CD14-positive monocyte (primary cell): ENCODE data around the gene RAMACL. TPM values are rescaled to one million over a fixed set of nuclear protein-coding genes. Genes with fewer than 3 reads are reported as not detected.
A peak's percentile ranks its signal among the peaks of the same experiment; 100 is the strongest.

Experiments
- DNase-seq, 3 donors: peaks; one replicate each; pipeline ENCODE4 v3.0.0-alpha.2; 2011 to 2022
- H2AFZ ChIP-seq: 2 replicates; pipeline ENCODE4 v1.6.0; 2012; ENCODE audit warnings: mild to moderate bottlenecking, low read depth, low read length, inconsistent platforms; ENCODE audit not compliant: insufficient read depth, poor library complexity, severe bottlenecking
- H3K27ac ChIP-seq, 2 donors: 1 replicate in 1 of 2; 2 replicates in 1 of 2; pipeline ENCODE4 v1.5.1; 2012 to 2013; ENCODE audit warnings: low read length in 2 of 2, control low read depth in 1 of 2, inconsistent platforms in 1 of 2, low read depth in 1 of 2, mild to moderate bottlenecking in 1 of 2
- H3K27me3 ChIP-seq, 2 donors: one replicate each; pipeline versions ENCODE4 v1.6.0 to v1.6.1; 2011 to 2013; ENCODE audit warnings: low read length in 2 of 2; ENCODE audit not compliant: control insufficient read depth in 2 of 2, insufficient read depth in 2 of 2
- H3K36me3 ChIP-seq, 2 donors: replicated peaks in 1 of 2; 1 replicate in 1 of 2; 2 replicates in 1 of 2; pipeline versions ENCODE4 v1.5.1 to v1.6.1; 2012 to 2013; ENCODE audit warnings: low read length in 2 of 2, control low read depth in 1 of 2, inconsistent platforms in 1 of 2, mild to moderate bottlenecking in 1 of 2; ENCODE audit not compliant: insufficient read depth in 2 of 2, control insufficient read depth in 1 of 2
- H3K4me1 ChIP-seq, 2 donors: 1 replicate in 1 of 2; 2 replicates in 1 of 2; pipeline versions ENCODE4 v1.5.1 to v1.6.1; 2012 to 2013; ENCODE audit warnings: low read length in 2 of 2, control low read depth in 1 of 2, inconsistent platforms in 1 of 2, mild to moderate bottlenecking in 1 of 2, moderate library complexity in 1 of 2; ENCODE audit not compliant: insufficient read depth in 2 of 2, control insufficient read depth in 1 of 2
- H3K4me2 ChIP-seq: replicated peaks from 2 replicates; pipeline ENCODE3; 2012; ENCODE audit warnings: low read length, moderate library complexity, mild to moderate bottlenecking; ENCODE audit not compliant: poor library complexity, severe bottlenecking; ENCODE audit errors: extremely low read depth
- H3K4me3 ChIP-seq, 3 experiments: fragments of 200-600 bp in 1 of 3; sonication (generic) in 1 of 3; replicated peaks in 1 of 3; 1 replicate in 2 of 3; 2 replicates in 1 of 3; pipeline ENCODE4 v1.5.1; 2011 to 2013; ENCODE audit warnings: low read length in 3 of 3, mild to moderate bottlenecking in 3 of 3, control low read depth in 2 of 3, low read depth in 2 of 3, inconsistent platforms in 1 of 3, moderate library complexity in 1 of 3
- H3K79me2 ChIP-seq: 2 replicates; pipeline ENCODE4 v1.6.0; 2012; ENCODE audit warnings: mild to moderate bottlenecking, control low read depth, inconsistent platforms, low read length, moderate library complexity; ENCODE audit not compliant: insufficient read depth
- H3K9ac ChIP-seq: 2 replicates; pipeline ENCODE4 v1.6.0; 2017; ENCODE audit warnings: low read length, mild to moderate bottlenecking; ENCODE audit not compliant: insufficient read depth, poor library complexity, severe bottlenecking
- H3K9me3 ChIP-seq, 2 donors: replicated peaks in 1 of 2; 1 replicate in 1 of 2; 2 replicates in 1 of 2; pipeline versions ENCODE4 v1.5.1 to v1.6.1; 2012 to 2013; ENCODE audit warnings: low read length in 2 of 2, control low read depth in 1 of 2; ENCODE audit not compliant: control insufficient read depth in 1 of 2, insufficient read depth in 1 of 2
- H4K20me1 ChIP-seq: 2 replicates; pipeline ENCODE4 v1.6.0; 2012; ENCODE audit warnings: mild to moderate bottlenecking, low read length, control low read depth, moderate library complexity; ENCODE audit not compliant: insufficient read depth
- H3K27ac Mint-ChIP-seq, 7 donors: one replicate each; pipeline ENCODE4 v1.8.0; 2020; ENCODE audit warnings: mild to moderate bottlenecking in 7 of 7, mixed read lengths in 7 of 7, moderate library complexity in 6 of 7, inconsistent platforms in 2 of 7
- H3K27me3 Mint-ChIP-seq, 3 donors: one replicate each; pipeline ENCODE4 v1.8.0; 2021 to 2022; ENCODE audit warnings: low read depth in 3 of 3, mild to moderate bottlenecking in 3 of 3, mixed read lengths in 3 of 3, moderate library complexity in 3 of 3, inconsistent platforms in 1 of 3
- H3K36me3 Mint-ChIP-seq, 2 donors: one replicate each; pipeline ENCODE4 v1.8.0; 2020; ENCODE audit warnings: mixed read lengths in 2 of 2, inconsistent platforms in 1 of 2, mild to moderate bottlenecking in 1 of 2
- H3K4me1 Mint-ChIP-seq: one replicate; pipeline ENCODE4 v1.8.0; 2020; ENCODE audit warnings: mild to moderate bottlenecking, mixed read lengths
- H3K4me3 Mint-ChIP-seq, 2 donors: one replicate each; pipeline ENCODE4 v1.8.0; 2020; ENCODE audit warnings: mild to moderate bottlenecking in 2 of 2, mixed read lengths in 2 of 2, moderate library complexity in 1 of 2
- H3K9me3 Mint-ChIP-seq, 7 donors: one replicate each; pipeline ENCODE4 v1.8.0; 2020 to 2022; ENCODE audit warnings: mixed read lengths in 7 of 7, mild to moderate bottlenecking in 6 of 7, moderate library complexity in 6 of 7, inconsistent platforms in 2 of 7
- CTCF ChIP-seq: fragments of 200-600 bp; IDR thresholded peaks from one replicate; pipeline ENCODE4 v1.8.0; 2022; ENCODE audit warnings: antibody characterized with exemption, mild to moderate bottlenecking
- WGBS: methylation state at CpG from one replicate; pipeline ENCODE4 v1.1.5; 2013; ENCODE audit warnings: missing lambda C conversion rate; ENCODE audit not compliant: insufficient coverage; 5-methylcytosine and 5-hydroxymethylcytosine counted together
- intact Hi-C, 2 donors: fragments of 100-400 bp; cut with micrococcal nuclease; formaldehyde crosslinking; loops; one replicate each; pipeline versions ENCODE4 v1.15.0 to v1.15.1; 2023
- polyA plus RNA-seq, 3 donors: library from polyadenylated mRNA; depleted of rRNA in 1 of 3; unstranded in 2 of 3; stranded (reverse) in 1 of 3; fragments of 300-500 nt in 2 of 3; fragments of >200 nt in 1 of 3; fragmentation: Illumina TruSeq in 2 of 3; gene quantifications; 1 replicate in 2 of 3; 2 replicates in 1 of 3; pipeline ENCODE4 v1.2.3, GENCODE V29; 2012 to 2021

RAMACL gene
- polyA plus RNA-seq, 3 donors: 0.05 to 0.33 (median 0.11) TPM

- Mint-ChIP-seq H3K27ac (peak overlapping the region in 1 of 7 donors; percentile 35), H3K9me3 (peaks cover 0 to 1% (median 0%) of the 10 kb centered on the region in 7 donors), H3K4me3 (no peak overlapping the region), H3K4me1 (no peaks in the 10 kb centered on the region), H3K36me3 (no peaks in the 10 kb centered on the region), H3K27me3 (peaks cover 8 to 10% (median 9%) of the 10 kb centered on the region in 3 donors)
- no peak overlapping the region for H3K9ac ChIP-seq
- H4K20me1 ChIP-seq: no peaks in the 10 kb centered on the region
- no peak overlapping the region for H3K4me2 ChIP-seq
- no peaks in the 10 kb centered on the region for H3K9me3 ChIP-seq
- no peaks in the 10 kb centered on the region for H3K4me1 ChIP-seq
- TF ChIP-seq CTCF: no peak
- WGBS: 87% methylated on average over 6 of the region's 8 CpGs
- DNase-seq: no peak
- no peak overlapping the region for H3K4me3 ChIP-seq
- H3K79me2 ChIP-seq: no peaks in the 10 kb centered on the region
- intact Hi-C loops: no loop called here
- H2AFZ ChIP-seq: no peak overlapping the region
- no peak overlapping the region for H3K27ac ChIP-seq
- no peaks in the 10 kb centered on the region for H3K27me3 ChIP-seq
- H3K36me3 ChIP-seq: no peaks in the 10 kb centered on the region
Observed at GRCh38 chr6:166567107-166567506, 19.4 kb downstream of the RAMACL start.

- Mint-ChIP-seq H3K9me3 (peaks cover 0 to 1% (median 0%) of the 10 kb centered on the region in 7 donors), H3K4me1 (no peaks in the 10 kb centered on the region), H3K27me3 (peaks cover 9 to 10% (median 10%) of the 10 kb centered on the region in 3 donors), H3K36me3 (no peaks in the 10 kb centered on the region), H3K27ac (no peak overlapping the region), H3K4me3 (no peak overlapping the region)
- Histone ChIP-seq H3K4me3 (no peak overlapping the region), H2AFZ (no peak overlapping the region), H3K4me2 (no peak overlapping the region), H3K9ac (no peak overlapping the region), H3K36me3 (no peaks in the 10 kb centered on the region), H4K20me1 (no peaks in the 10 kb centered on the region), H3K27ac (no peak overlapping the region), H3K4me1 (no peaks in the 10 kb centered on the region), H3K27me3 (no peaks in the 10 kb centered on the region), H3K79me2 (no peaks in the 10 kb centered on the region), H3K9me3 (no peaks in the 10 kb centered on the region)
- TF ChIP-seq CTCF: no peak
- no peak for DNase-seq
- 99% methylated on average over 12 of the region's 12 CpGs for WGBS
- intact Hi-C loops: no loop called here
Observed at GRCh38 chr6:166566026-166567011, 20.2 kb downstream of the RAMACL start.
